Fibroblast of the conjunctiva (primary cell): ENCODE results near the gene SLC6A3.
A peak's percentile ranks its signal among the peaks of the same experiment; 100 is the strongest.
"Not testable (repeated sequence)": the region's sequence is repeated elsewhere in the genome, so short reads cannot be mapped to it uniquely, and the experiment has no call there.

Experiments
- DNase-seq: peaks from one replicate; pipeline ENCODE4 v3.0.0-alpha.2; 2010; ENCODE audit warnings: low read depth

The SLC6A3 gene

GRCh38 chr5:1440098-1440493, 5.1 kb downstream of the SLC6A3 start:
- DNase-seq, result no peak

DNA sequence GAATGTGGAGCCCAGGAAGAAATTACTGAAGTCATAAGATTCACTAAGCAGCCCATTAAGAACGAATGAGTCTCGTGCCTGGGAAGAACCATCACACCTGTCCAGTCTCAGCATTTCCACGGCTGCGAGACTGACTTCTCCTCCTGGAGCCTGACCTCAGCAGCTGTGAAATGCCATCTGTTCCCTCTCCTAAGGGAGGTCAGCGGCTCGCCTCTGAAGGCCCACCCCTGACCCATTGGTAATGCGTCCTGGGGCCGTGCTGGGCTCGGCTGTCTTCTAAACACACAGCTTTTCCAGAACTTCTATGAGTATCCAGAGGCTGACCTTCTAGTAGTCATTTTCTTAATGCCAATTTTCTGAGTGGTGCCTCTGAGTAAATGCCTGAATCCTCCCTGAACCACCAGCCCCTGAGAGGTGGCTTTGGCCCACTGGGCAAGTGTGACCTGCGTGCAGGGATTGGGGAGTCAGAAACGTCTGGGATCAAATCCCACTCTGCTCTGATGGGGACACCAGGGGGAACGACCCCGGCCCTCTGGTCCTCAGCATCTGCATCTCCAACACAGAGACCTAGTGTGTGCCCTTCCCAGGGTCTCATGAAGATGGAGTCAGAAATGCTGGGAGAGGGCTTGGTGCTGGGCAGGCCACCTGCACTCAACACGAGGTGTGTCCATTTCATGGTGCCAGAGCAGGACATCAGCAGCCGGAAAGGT, 5.7 kb downstream of the SLC6A3 start:
- DNase-seq, result no peak

GRCh38 chr5:1438871-1439270, 6.4 kb downstream of the SLC6A3 start:
- DNase-seq, result no peak

GRCh38 chr5:1437876-1438559, 7.2 kb downstream of the SLC6A3 start:
- no peak for DNase-seq

DNA sequence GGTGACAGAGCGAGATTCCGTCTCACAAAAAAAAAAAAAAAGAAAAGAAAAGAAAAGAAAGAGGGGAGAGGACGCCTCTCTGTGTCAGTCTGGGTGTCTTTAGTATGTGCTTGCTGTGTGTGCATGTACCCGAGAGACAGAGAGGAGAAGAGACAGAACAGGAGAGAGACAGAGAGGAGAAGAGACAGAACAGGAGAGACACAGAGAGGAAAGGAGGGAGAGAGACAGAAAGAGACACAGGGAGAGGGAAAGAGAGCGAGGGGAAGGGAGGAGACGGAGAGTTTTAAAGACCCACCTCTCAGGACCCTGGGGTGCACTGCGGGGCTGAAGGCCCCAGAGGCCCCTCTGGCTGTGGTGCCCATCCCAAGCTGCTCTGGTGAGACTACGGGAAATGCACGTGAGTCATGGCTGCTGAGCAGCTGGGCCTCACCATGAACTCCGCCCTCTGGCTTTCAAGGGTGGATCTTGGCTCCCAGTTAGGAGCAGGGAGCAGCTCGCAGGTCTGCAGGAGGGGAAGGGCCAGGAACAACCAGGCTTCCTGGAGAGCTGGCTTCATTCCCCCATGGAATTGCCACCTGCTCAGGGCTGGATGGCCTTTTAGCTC, 7.9 kb downstream of the SLC6A3 start:
- peak; percentile 3 for DNase-seq

- DNase-seq, result no peak
These were observed 8.6 kb downstream of the SLC6A3 start for GRCh38 chr5:1436681-1437080.

GRCh38 chr5:1436036-1436435, 9.2 kb downstream of the SLC6A3 start:
- no peak for DNase-seq

GRCh38 chr5:1435369-1435768, 9.9 kb downstream of the SLC6A3 start:
- DNase-seq, result no peak

DNA sequence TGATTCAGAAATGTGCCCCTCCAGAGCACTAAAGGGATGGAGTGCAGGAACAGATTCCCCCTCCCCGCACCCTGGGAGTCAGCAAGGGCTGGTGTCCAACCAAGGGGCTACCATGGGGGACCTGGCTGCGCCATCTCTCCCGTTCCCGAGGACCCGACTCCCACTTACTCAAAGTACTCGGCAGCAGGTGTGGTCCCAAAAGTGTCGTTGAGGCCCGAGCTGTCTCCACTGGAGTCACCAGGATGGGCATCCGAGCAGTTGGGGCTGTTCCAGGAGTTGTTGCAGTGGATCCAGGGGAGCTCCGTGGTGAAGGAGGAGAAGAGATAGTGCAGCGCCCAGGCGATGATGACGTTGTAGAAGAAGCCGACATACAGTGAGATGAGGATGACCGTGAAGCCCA, 12.9 kb downstream of the SLC6A3 start:
- DNase-seq, result no peak

GRCh38 chr5:1431896-1432295, 13.3 kb downstream of the SLC6A3 start:
- no peak for DNase-seq

- DNase-seq, result no peak
These were observed 14.0 kb downstream of the SLC6A3 start for GRCh38 chr5:1431021-1431811.

- DNase-seq, result no peak
These were observed 15.0 kb downstream of the SLC6A3 start for GRCh38 chr5:1430121-1430795.

- DNase-seq, result no peak
These were observed 15.7 kb downstream of the SLC6A3 start for GRCh38 chr5:1429496-1429895.

GRCh38 chr5:1429066-1429465, 16.2 kb downstream of the SLC6A3 start:
- DNase-seq, result no peak

DNA sequence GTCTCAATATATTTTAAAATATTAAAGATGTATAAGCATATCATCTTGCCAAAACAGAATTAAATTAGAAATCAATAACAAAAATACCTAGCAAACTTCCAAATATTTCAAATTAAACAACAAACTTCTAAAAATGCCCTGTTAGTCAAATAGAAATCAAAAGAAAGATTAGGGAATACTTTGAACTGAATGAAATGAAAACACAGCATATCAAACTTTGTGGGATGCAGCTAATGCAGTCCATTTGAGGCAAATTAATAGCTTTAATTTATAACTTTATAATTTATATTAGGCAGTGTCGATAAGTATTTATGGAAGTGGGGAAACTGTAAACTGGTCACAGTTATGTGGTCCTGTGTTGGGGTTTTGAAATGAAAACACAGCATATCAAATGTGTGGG, 17.1 kb downstream of the SLC6A3 start:
- no peak for DNase-seq

DNA sequence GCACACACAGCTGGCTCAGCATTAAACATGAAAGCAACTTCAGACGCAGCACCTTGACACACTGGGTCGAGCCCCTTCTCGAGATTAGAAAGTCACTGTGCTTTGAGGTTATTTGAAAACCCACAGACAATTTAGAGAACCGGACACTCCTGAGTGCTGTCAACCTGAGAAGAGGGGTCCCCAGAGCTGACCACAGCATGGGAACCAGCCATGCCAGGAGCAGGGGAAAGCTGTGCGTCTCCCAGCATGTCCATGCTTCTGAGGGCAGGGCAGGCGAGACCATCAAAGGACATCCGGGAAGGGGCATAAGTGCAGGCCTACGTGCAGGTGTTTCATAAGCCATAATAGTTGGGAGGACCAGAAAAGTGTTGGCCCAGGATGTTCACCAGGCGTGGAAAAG, 20.5 kb downstream of the SLC6A3 start:
- no peak for DNase-seq

GRCh38 chr5:1423901-1424603, 21.2 kb downstream of the SLC6A3 start:
- DNase-seq, result no peak

DNA sequence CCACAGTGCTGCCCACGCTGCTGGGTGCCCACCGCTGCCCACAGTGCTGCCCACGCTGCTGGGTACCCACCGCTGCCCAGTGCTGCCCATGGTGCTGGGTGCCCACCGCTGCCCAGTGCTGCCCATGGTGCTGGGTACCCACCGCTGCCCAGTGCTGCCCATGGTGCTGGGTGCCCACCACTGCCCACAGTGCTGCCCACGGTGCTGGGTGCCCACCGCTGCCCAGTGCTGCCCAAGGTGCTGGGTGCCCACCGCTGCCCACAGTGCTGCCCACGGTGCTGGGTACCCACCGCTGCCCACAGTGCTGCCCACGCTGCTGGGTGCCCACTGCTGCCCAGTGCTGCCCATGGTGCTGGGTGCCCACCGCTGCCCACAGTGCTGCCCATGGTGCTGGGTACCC, 22.7 kb downstream of the SLC6A3 start:
- not testable (repeated sequence) for DNase-seq

DNA sequence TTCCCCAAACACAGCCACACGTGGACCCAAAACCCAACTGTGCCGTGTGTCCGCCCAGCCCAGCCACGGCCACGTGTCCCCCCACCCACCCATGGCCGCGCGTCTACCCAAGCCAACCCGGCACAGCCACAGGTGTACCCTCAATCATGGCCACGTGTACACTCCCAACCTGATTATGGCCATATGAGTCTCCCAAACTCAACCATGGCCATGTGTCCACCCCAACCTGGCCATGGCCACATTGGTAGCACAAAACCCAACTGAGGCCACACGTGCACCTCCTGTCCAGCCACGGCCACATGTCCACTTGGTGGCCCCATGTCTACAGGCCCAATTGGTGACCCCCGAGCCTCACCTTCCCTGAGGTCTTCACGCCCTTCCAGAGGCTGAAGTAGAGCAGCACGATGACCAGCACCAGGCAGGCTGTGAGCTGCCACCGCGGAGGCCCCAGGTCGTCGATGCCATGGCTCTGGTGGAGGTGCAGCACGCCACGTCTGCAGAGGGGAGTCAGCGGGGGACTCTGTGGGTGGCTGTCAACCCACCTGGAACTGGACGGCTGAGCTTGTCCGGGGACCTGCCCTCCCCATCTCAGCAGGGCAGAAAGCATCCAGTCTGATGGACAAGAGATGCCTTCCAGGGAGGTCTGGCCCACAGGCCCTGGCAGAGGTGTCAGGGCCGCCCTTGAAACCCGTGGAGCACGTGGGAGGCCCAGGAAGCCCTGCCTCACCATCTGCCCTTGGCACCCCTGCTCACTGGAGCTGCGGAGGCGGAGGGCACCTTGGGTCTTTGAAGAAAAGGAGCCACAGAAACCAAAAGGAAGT, 23.5 kb downstream of the SLC6A3 start:
- DNase-seq, result no peak
